Loucy (cell line): ENCODE data around the gene KRT2.

Experiments
- H2AFZ ChIP-seq: fragments of 200-600 bp; sonication (generic); 2 replicates; pipeline ENCODE4 v1.6.0; 2016; ENCODE audit warnings: antibody characterized with exemption, mild to moderate bottlenecking, low read length, moderate library complexity
- H3F3A ChIP-seq: fragments of 200-600 bp; 2 replicates; pipeline ENCODE4 v1.6.0; 2016; ENCODE audit warnings: antibody characterized with exemption, low read depth, mild to moderate bottlenecking
- H3K27me3 ChIP-seq: fragments of 200-600 bp; sonication (generic); 2 replicates; pipeline ENCODE4 v1.6.1; 2014; ENCODE audit warnings: low read length, mild to moderate bottlenecking; ENCODE audit not compliant: insufficient read depth, poor library complexity, severe bottlenecking
- H3K36me3 ChIP-seq: fragments of 200-600 bp; sonication (generic); 2 replicates; pipeline ENCODE4 v1.6.1; 2016; ENCODE audit warnings: low read length; ENCODE audit not compliant: insufficient read depth
- H3K4me1 ChIP-seq: fragments of 200-600 bp; sonication (generic); 2 replicates; pipeline ENCODE4 v1.5.1; 2014; ENCODE audit warnings: low read length, mild to moderate bottlenecking; ENCODE audit not compliant: insufficient read depth, poor library complexity, severe bottlenecking
- H3K4me2 ChIP-seq: fragments of 200-600 bp; sonication (generic); 2 replicates; pipeline ENCODE4 v1.6.0; 2014; ENCODE audit warnings: antibody characterized with exemption, low read length, low read depth, mild to moderate bottlenecking; ENCODE audit not compliant: poor library complexity, severe bottlenecking
- H3K4me3 ChIP-seq: fragments of 200-600 bp; sonication (generic); 2 replicates; pipeline ENCODE4 v1.5.1; 2014; ENCODE audit warnings: low read length, mild to moderate bottlenecking, mixed read lengths; ENCODE audit not compliant: poor library complexity, severe bottlenecking
- H3K79me2 ChIP-seq: fragments of 200-600 bp; sonication (generic); 2 replicates; pipeline ENCODE4 v1.6.1; 2014; ENCODE audit warnings: low read length; ENCODE audit not compliant: insufficient read depth
- H3K9ac ChIP-seq: fragments of 200-600 bp; sonication (generic); 2 replicates; pipeline ENCODE4 v1.6.0; 2014; ENCODE audit warnings: mild to moderate bottlenecking, low read depth, low read length, moderate library complexity; ENCODE audit not compliant: poor library complexity, severe bottlenecking
- H3K9me2 ChIP-seq: fragments of 200-600 bp; sonication (generic); replicated peaks from 2 replicates; pipeline ENCODE4 v1.6.1; 2016; ENCODE audit warnings: low read depth, low read length, mixed read lengths
- H3K9me3 ChIP-seq: fragments of 200-600 bp; sonication (generic); 2 replicates; pipeline ENCODE4 v1.6.1; 2014; ENCODE audit warnings: mild to moderate bottlenecking, antibody characterized with exemption, low read length, low read depth; ENCODE audit not compliant: insufficient read depth
- H4K20me1 ChIP-seq: fragments of 200-600 bp; sonication (generic); 2 replicates; pipeline ENCODE4 v1.6.0; 2014; ENCODE audit warnings: antibody characterized with exemption, low read length, mild to moderate bottlenecking; ENCODE audit not compliant: insufficient read depth, poor library complexity, severe bottlenecking
- EZH2phosphoT487 ChIP-seq: fragments of 200-600 bp; IDR thresholded peaks from 2 replicates; pipeline ENCODE4 v1.6.1; 2018; ENCODE audit warnings: antibody characterized with exemption, mild to moderate bottlenecking, moderate library complexity, borderline replicate concordance
- TF ChIP-seq, protein P1 (sequence below): fragments of 200-600 bp; sonication (generic); conservative IDR thresholded peaks from 2 replicates; pipeline ENCODE4 v1.5.1; 2014; ENCODE audit warnings: mild to moderate bottlenecking, antibody characterized with exemption, low read length

KRT2 gene

GRCh38 chr12:52605542-52605941, 46.5 kb downstream of the KRT2 start:
- TF ChIP-seq EZH2phosphoT487 = no peak
- TF ChIP-seq, protein P1, sequence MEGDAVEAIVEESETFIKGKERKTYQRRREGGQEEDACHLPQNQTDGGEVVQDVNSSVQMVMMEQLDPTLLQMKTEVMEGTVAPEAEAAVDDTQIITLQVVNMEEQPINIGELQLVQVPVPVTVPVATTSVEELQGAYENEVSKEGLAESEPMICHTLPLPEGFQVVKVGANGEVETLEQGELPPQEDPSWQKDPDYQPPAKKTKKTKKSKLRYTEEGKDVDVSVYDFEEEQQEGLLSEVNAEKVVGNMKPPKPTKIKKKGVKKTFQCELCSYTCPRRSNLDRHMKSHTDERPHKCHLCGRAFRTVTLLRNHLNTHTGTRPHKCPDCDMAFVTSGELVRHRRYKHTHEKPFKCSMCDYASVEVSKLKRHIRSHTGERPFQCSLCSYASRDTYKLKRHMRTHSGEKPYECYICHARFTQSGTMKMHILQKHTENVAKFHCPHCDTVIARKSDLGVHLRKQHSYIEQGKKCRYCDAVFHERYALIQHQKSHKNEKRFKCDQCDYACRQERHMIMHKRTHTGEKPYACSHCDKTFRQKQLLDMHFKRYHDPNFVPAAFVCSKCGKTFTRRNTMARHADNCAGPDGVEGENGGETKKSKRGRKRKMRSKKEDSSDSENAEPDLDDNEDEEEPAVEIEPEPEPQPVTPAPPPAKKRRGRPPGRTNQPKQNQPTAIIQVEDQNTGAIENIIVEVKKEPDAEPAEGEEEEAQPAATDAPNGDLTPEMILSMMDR = no peak
- Histone ChIP-seq H3K9me2 (no peaks in the 10 kb centered on the region), H3K27me3 (no peaks in the 10 kb centered on the region), H3K4me3 (no peak overlapping the region), H3K79me2 (no peaks in the 10 kb centered on the region), H3K36me3 (no peaks in the 10 kb centered on the region), H3K9ac (no peak overlapping the region), H3K4me1 (peaks cover 23% of the 10 kb centered on the region), H2AFZ (no peak overlapping the region), H3K4me2 (peak overlapping the region; percentile 19), H3F3A (no peaks in the 10 kb centered on the region), H4K20me1 (no peaks in the 10 kb centered on the region), H3K9me3 (no peaks in the 10 kb centered on the region)

DNA sequence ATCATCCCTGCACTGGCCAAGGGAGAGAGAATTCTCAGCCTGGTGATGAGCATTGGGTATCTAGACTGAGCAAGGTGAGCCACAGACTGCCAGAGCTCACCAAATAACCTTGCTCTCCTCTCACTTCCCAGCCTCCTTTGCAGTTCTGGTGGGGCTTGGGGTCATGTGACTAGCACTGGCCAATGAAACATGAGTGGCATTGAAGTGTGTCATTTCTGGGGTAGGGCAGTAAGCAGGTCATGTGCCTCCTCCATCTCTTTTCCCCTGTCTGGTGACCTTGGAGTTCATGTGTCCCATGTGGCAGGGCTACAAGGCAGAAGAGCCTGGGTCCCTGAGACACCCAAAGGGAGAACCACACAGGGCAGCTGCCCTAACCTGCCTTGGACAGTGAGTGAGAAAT, 47.2 kb downstream of the KRT2 start:
- Histone ChIP-seq H3K9ac (no peak overlapping the region), H3K27me3 (no peaks in the 10 kb centered on the region), H3F3A (no peaks in the 10 kb centered on the region), H3K9me3 (no peaks in the 10 kb centered on the region), H2AFZ (no peak overlapping the region), H3K79me2 (no peaks in the 10 kb centered on the region), H3K4me1 (peaks cover 21% of the 10 kb centered on the region), H3K36me3 (no peaks in the 10 kb centered on the region), H3K4me3 (no peak overlapping the region), H4K20me1 (no peaks in the 10 kb centered on the region), H3K9me2 (no peaks in the 10 kb centered on the region), H3K4me2 (peak overlapping the region; percentile 19)
- TF ChIP-seq, protein P1 = no peak
- no peak for TF ChIP-seq EZH2phosphoT487

GRCh38 chr12:52603314-52603713, 48.7 kb downstream of the KRT2 start:
- Histone ChIP-seq H4K20me1 (no peaks in the 10 kb centered on the region), H3K4me2 (no peak overlapping the region), H3K27me3 (no peaks in the 10 kb centered on the region), H3K9me3 (no peaks in the 10 kb centered on the region), H2AFZ (no peak overlapping the region), H3K79me2 (no peaks in the 10 kb centered on the region), H3K4me1 (peaks cover 12% of the 10 kb centered on the region), H3K4me3 (no peak overlapping the region), H3K9ac (no peak overlapping the region), H3K36me3 (no peaks in the 10 kb centered on the region), H3K9me2 (no peaks in the 10 kb centered on the region), H3F3A (no peaks in the 10 kb centered on the region)
- no peak for TF ChIP-seq EZH2phosphoT487
- TF ChIP-seq, protein P1 = no peak
